ENCODE measurements around the gene RAB4A.

Gene RAB4A, protein sequence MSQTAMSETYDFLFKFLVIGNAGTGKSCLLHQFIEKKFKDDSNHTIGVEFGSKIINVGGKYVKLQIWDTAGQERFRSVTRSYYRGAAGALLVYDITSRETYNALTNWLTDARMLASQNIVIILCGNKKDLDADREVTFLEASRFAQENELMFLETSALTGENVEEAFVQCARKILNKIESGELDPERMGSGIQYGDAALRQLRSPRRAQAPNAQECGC

DNA sequence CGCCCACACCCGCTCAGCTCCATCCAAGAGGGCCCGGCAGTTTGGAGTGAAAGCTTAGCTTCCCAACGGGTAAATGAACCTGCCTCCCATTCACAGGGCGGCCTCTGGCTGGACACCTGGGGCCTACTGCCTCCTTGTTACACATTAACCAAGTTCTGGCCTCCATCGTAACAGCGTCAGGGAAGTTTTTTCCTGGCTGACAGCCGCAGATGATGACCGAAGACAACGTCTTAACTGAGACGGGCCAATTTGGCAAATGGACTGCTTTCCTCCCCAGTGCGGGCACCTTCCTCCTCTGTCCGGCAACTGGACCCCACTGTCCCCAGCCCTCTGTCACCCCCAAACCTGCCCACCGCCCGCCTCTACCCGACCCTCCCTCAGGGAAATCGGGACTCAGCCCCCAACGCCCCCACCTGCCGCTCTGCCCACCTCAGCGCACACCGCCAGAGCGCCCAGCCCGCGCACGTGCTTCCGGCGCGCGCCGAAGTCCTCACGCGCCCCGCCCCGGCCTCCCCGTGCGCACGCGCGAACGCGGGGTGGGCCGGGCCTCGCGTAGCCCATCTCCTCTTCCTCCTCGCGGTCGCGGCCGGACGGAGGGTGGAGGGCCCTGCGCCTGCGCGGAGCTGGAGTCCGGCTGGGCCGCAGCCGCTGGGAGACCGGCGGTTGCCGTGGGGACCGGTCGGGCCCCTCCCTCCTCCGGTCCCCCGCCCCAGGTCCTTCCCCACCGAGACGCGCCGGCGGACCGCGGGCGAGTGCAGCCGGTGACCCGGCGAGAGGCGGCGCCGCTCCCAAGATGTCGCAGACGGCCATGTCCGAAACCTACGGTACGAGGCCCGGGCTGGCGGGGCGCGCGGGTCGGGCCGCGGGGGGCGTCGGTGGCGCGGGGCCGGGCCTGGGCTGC lies at the start of gene RAB4A:
Gene RAB4A (plus strand): TSS at position 565 of the 901 bp plus-strand sequence. CDS start 229 bp downstream, at position 794.
- H3K4me3 ChIP-seq (ENCODE audit: low read depth, low read length), result peak within 1 kb of the TSS; percentile 79
- no peak within 1 kb of the TSS for H3K27ac ChIP-seq (ENCODE audit: low read depth, low read length)
- H3K27me3 ChIP-seq (ENCODE audit: control insufficient read depth, insufficient read depth, low read length), result no peaks in the 10 kb centered on the region
- H3K36me3 ChIP-seq (ENCODE audit: control insufficient read depth, insufficient read depth, low read length), result no peaks in the 10 kb centered on the region
- H3K9ac ChIP-seq (ENCODE audit: low read length), result peak within 1 kb of the TSS; percentile 69
- H3K9me3 ChIP-seq (ENCODE audit: control insufficient read depth, insufficient read depth, low read depth, low read length), result no peaks in the 10 kb centered on the region; the same call in 1 of the 2 replicates
- H3K4me1 ChIP-seq (ENCODE audit: control insufficient read depth, insufficient read depth, low read length), result peaks cover 12% of the 10 kb centered on the region

DNA sequence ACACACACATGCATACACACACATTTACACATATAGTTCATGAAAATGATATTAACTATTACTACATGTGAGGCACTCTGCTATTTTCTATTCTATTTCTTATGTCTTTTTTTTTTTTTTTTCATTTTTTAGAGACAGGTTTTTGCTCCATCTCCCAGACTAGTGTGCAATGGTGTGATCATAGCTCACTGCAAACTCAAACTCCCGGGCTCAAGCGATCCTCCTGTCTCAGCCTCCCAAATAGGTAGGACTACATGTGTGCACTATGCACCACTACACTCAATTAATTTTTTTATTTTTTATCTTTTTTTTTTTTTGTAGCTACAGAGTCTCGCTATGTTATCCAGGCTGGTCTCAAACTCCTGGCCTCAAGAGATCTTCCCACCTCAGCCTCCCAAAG lies 48.8 kb upstream of the RAB4A start:
- no peaks in the 10 kb centered on the region for H3K27me3 ChIP-seq (ENCODE audit: control insufficient read depth, insufficient read depth, low read length)
- no peak overlapping the region for H3K9ac ChIP-seq (ENCODE audit: low read length)
- no peaks in the 10 kb centered on the region for H3K9me3 ChIP-seq (ENCODE audit: control insufficient read depth, insufficient read depth, low read depth, low read length)
- H3K36me3 ChIP-seq (ENCODE audit: control insufficient read depth, insufficient read depth, low read length), result no peaks in the 10 kb centered on the region
- no peak overlapping the region for H3K27ac ChIP-seq (ENCODE audit: low read depth, low read length)
- no peak overlapping the region for H3K4me3 ChIP-seq (ENCODE audit: low read depth, low read length)
- H3K4me1 ChIP-seq (ENCODE audit: control insufficient read depth, insufficient read depth, low read length), result peaks cover 29% of the 10 kb centered on the region

DNA sequence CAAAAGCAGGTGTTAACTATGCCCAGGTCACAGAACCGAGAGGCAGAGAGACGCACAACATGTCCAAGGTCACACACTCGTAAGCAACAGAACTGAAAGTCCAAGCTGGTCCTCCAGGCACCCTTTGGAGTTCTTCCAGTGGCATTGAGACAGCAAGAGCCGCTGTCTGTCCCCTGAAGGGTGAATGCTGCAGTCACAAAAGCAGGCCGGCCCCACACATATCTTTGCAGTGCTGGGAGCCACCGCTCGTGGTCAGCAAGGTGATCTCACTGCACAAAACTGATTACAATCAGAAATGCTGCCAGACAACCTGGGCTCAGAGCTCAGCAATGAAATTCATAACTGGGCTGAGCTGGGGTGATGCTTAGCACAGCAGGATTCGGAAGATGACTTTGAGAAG lies 47.4 kb upstream of the RAB4A start:
- Histone ChIP-seq H3K4me3 (ENCODE audit: low read depth, low read length) (no peak overlapping the region), H3K9me3 (ENCODE audit: control insufficient read depth, insufficient read depth, low read depth, low read length) (no peaks in the 10 kb centered on the region), H3K9ac (ENCODE audit: low read length) (no peak overlapping the region), H3K4me1 (ENCODE audit: control insufficient read depth, insufficient read depth, low read length) (peaks cover 38% of the 10 kb centered on the region), H3K27me3 (ENCODE audit: control insufficient read depth, insufficient read depth, low read length) (no peaks in the 10 kb centered on the region), H3K36me3 (ENCODE audit: control insufficient read depth, insufficient read depth, low read length) (no peaks in the 10 kb centered on the region), H3K27ac (ENCODE audit: low read depth, low read length) (no peak overlapping the region)

DNA sequence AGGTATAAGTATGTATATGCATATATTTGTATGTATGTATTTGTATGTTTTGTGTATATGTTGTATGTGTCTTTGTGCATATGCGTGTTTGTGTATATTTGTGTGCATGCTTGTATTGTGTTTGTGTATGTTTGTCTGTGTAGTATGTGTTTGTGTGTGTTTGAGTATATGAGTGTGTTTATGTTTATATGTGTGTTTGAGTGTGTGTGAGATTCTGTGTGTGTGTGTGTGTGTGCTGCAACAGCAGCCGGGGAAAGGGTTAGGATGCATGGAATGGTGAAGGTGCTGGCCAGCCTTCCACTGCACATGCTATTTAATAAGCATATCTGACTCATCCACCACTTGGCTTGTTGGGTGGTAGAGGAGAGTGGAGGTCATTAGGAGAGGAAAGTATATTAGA lies 46.6 kb upstream of the RAB4A start:
- Histone ChIP-seq H3K36me3 (ENCODE audit: control insufficient read depth, insufficient read depth, low read length) (no peaks in the 10 kb centered on the region), H3K4me3 (ENCODE audit: low read depth, low read length) (no peak overlapping the region), H3K9me3 (ENCODE audit: control insufficient read depth, insufficient read depth, low read depth, low read length) (no peaks in the 10 kb centered on the region), H3K27me3 (ENCODE audit: control insufficient read depth, insufficient read depth, low read length) (no peaks in the 10 kb centered on the region), H3K27ac (ENCODE audit: low read depth, low read length) (no peak overlapping the region), H3K9ac (ENCODE audit: low read length) (no peak overlapping the region), H3K4me1 (ENCODE audit: control insufficient read depth, insufficient read depth, low read length) (peaks cover 45% of the 10 kb centered on the region)

DNA sequence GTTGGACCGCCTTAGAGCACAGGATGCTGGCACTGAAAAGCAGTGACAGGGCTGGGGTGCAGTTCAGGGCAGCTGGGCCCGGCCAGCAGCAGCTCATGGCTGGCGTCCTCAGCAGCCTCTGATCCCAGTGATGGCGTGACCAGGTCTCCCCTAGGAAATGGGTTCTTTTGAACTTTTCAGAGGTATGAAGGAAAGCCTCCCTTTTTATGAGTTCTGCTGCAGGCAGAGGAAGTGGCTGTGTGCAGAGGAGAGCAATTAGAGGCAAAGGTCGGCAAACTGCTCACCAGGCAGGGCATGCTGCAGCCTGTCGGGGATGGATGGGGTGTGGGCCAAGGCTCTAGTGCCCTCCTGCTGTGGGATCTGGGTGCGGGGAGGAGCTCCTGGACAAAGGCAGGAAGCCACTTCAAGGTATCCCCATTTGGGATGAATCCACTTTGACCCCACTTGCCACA lies 45.6 kb upstream of the RAB4A start:
- H3K4me1 ChIP-seq (ENCODE audit: control insufficient read depth, insufficient read depth, low read length), result peaks cover 55% of the 10 kb centered on the region
- H3K4me3 ChIP-seq (ENCODE audit: low read depth, low read length), result no peak overlapping the region
- H3K9me3 ChIP-seq (ENCODE audit: control insufficient read depth, insufficient read depth, low read depth, low read length), result no peaks in the 10 kb centered on the region
- H3K27me3 ChIP-seq (ENCODE audit: control insufficient read depth, insufficient read depth, low read length), result no peaks in the 10 kb centered on the region
- H3K27ac ChIP-seq (ENCODE audit: low read depth, low read length), result no peak overlapping the region
- H3K9ac ChIP-seq (ENCODE audit: low read length), result no peak overlapping the region
- no peaks in the 10 kb centered on the region for H3K36me3 ChIP-seq (ENCODE audit: control insufficient read depth, insufficient read depth, low read length)

DNA sequence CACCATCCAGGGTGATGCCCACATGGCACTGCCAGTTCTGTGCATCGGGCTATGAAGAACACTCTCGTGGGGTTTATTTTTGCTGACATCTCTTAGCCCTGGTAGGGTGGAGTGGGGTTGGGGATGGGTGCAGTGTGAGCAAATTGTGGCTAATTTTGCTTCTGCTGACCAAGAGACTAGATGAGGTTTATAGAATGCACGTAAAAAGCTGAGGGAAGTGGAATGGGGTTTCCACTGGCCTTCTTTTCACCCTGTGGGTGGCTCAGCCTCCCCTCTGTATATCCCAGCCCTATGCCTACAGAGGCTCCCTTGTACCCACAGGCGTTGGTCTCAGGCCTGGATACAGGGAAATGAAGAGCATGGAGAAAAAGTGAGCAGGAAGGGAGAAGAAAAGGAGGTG lies 44.1 kb upstream of the RAB4A start:
- no peak overlapping the region for H3K27ac ChIP-seq (ENCODE audit: low read depth, low read length)
- peaks cover 61% of the 10 kb centered on the region for H3K4me1 ChIP-seq (ENCODE audit: control insufficient read depth, insufficient read depth, low read length)

DNA sequence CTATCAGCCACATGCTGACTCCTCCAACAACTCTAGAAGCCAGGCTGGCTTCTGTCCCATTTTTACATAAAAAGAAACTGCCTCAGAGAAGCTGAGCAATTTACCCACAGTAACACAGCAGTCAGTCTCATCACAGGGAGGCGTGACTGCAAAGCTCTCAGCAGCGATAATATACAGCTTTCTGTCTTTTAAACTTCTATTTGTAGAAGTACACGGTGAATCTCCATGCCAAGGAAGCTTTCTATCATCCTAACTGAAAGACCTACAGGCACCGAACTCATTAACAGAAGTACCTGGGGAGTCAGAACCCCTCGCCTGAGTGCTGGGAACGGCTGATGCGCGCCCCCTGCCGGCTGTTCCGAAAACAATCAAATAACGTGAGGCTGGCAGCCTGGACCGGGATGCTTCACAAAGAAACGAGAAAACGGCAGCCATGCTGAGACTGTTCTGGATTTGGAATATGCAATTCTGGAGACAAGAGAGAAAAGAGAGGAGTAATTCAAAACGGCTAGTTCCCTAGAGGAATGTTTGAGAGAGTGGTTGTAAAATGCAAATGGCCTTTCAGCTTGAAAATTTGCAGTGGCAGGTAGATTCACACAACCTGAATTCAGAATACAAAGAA lies 43.5 kb upstream of the RAB4A start:
- H3K27ac ChIP-seq (ENCODE audit: low read depth, low read length), result no peak overlapping the region; the same call in 1 of the 2 replicates
- peaks cover 65% of the 10 kb centered on the region for H3K4me1 ChIP-seq (ENCODE audit: control insufficient read depth, insufficient read depth, low read length)
- H3K9ac ChIP-seq (ENCODE audit: low read length), result no peak overlapping the region
- H3K36me3 ChIP-seq (ENCODE audit: control insufficient read depth, insufficient read depth, low read length), result no peaks in the 10 kb centered on the region
- H3K9me3 ChIP-seq (ENCODE audit: control insufficient read depth, insufficient read depth, low read depth, low read length), result no peaks in the 10 kb centered on the region
- H3K27me3 ChIP-seq (ENCODE audit: control insufficient read depth, insufficient read depth, low read length), result no peaks in the 10 kb centered on the region
- no peak overlapping the region for H3K4me3 ChIP-seq (ENCODE audit: low read depth, low read length)

More for the DNA sequence above, 44.1 kb upstream of the RAB4A start:
- H3K4me3 ChIP-seq (ENCODE audit: low read depth, low read length), result no peak overlapping the region
- H3K27me3 ChIP-seq (ENCODE audit: control insufficient read depth, insufficient read depth, low read length), result no peaks in the 10 kb centered on the region
- no peaks in the 10 kb centered on the region for H3K9me3 ChIP-seq (ENCODE audit: control insufficient read depth, insufficient read depth, low read depth, low read length)
- no peaks in the 10 kb centered on the region for H3K36me3 ChIP-seq (ENCODE audit: control insufficient read depth, insufficient read depth, low read length)
- no peak overlapping the region for H3K9ac ChIP-seq (ENCODE audit: low read length)

DNA sequence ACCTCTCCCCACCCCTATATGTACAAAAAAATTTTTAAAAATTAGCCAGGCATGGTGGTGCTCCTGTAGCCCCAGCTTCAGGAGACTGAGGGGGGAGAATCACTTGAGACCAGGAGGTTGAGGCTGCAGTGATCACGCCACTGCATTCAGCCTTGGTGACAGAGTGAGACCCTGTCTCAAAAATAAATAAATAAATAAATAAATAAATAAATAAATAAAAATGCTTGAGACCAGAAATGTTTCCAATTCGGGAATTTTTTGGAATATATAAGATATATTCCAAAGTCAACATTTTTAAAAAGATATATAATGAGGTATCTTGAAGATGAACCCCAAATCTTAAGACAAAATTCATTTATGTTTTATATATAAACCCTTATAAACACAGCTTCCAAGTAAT lies 42.4 kb upstream of the RAB4A start:
- Histone ChIP-seq H3K4me1 (ENCODE audit: control insufficient read depth, insufficient read depth, low read length) (peaks cover 70% of the 10 kb centered on the region), H3K27me3 (ENCODE audit: control insufficient read depth, insufficient read depth, low read length) (no peaks in the 10 kb centered on the region), H3K4me3 (ENCODE audit: low read depth, low read length) (no peak overlapping the region), H3K36me3 (ENCODE audit: control insufficient read depth, insufficient read depth, low read length) (no peaks in the 10 kb centered on the region), H3K9ac (ENCODE audit: low read length) (no peak overlapping the region), H3K9me3 (ENCODE audit: control insufficient read depth, insufficient read depth, low read depth, low read length) (no peaks in the 10 kb centered on the region), H3K27ac (ENCODE audit: low read depth, low read length) (peak overlapping the region; percentile 83; the same call in 1 of the 2 replicates)

DNA sequence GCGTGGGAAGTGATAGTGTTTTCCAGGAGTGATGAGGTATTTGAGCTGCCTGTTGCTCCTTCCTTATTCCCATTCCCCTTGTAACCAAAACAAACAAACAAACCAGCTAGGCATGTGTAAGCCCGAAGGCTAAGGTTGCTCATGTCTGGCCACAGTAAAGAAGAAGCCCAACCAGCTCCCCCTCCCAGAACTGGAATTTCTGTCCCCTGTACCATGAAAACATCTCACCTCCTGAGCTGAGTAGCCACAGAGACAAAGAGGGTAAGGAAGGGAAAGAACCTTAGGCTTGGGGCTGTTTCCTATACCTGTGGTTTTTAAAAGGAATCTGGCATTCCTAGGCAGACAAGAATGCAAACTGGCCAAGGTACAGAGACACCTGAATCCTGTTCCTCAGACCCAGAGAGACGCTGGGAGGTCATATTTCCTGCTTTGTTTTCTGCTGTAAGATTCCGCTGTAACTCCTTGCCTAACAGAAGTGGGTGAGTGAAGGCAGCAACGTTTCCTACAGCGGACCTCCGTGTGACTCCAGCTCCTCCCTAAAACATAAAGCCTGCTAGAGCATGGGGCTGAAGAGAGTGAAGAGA lies 41.7 kb upstream of the RAB4A start:
- H3K27ac ChIP-seq (ENCODE audit: low read depth, low read length), result peak overlapping the region; percentile 83
- H3K4me3 ChIP-seq (ENCODE audit: low read depth, low read length), result peak overlapping the region; percentile 24; the same call in 1 of the 2 replicates
- peaks cover 69% of the 10 kb centered on the region for H3K4me1 ChIP-seq (ENCODE audit: control insufficient read depth, insufficient read depth, low read length)
- H3K9me3 ChIP-seq (ENCODE audit: control insufficient read depth, insufficient read depth, low read depth, low read length), result no peaks in the 10 kb centered on the region
- H3K27me3 ChIP-seq (ENCODE audit: control insufficient read depth, insufficient read depth, low read length), result no peaks in the 10 kb centered on the region
- H3K36me3 ChIP-seq (ENCODE audit: control insufficient read depth, insufficient read depth, low read length), result no peaks in the 10 kb centered on the region
- peak overlapping the region; percentile 80 for H3K9ac ChIP-seq (ENCODE audit: low read length)

DNA sequence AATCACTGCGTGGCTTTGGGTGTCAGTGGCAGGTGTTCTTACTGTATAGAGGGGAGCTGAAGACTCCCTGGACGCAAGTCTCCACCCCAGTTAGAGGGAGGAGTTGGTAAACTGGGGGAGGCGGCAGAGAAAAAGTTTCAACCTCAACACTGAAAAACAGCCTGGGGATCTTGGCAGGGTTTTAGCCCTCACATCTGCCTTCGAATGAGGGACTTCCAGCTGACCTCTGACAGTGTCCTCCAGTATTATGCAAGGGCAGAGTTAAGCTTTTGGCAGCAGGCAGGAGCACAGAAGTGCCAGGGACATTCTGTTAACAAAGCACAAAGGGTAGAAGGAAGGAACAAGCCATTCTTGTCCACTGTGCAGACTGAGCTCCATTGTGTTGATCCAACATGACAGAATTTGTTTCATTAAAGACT lies 41.2 kb upstream of the RAB4A start:
- Histone ChIP-seq H3K9ac (ENCODE audit: low read length) (peak overlapping the region; percentile 80), H3K4me3 (ENCODE audit: low read depth, low read length) (peak overlapping the region; percentile 24; the same call in 1 of the 2 replicates), H3K27ac (ENCODE audit: low read depth, low read length) (peak overlapping the region; percentile 83), H3K9me3 (ENCODE audit: control insufficient read depth, insufficient read depth, low read depth, low read length) (no peaks in the 10 kb centered on the region), H3K36me3 (ENCODE audit: control insufficient read depth, insufficient read depth, low read length) (no peaks in the 10 kb centered on the region), H3K27me3 (ENCODE audit: control insufficient read depth, insufficient read depth, low read length) (no peaks in the 10 kb centered on the region), H3K4me1 (ENCODE audit: control insufficient read depth, insufficient read depth, low read length) (peaks cover 71% of the 10 kb centered on the region)

Measured in HUES6 (cell line).